Measurements from ENCODE around the gene BDH2. TPM values are rescaled to one million over a fixed set of nuclear protein-coding genes. Genes with fewer than 3 reads are reported as not detected.

The BDH2 gene
- total RNA-seq, 1 donor from 2014 or later: 72.7 TPM

DNA sequence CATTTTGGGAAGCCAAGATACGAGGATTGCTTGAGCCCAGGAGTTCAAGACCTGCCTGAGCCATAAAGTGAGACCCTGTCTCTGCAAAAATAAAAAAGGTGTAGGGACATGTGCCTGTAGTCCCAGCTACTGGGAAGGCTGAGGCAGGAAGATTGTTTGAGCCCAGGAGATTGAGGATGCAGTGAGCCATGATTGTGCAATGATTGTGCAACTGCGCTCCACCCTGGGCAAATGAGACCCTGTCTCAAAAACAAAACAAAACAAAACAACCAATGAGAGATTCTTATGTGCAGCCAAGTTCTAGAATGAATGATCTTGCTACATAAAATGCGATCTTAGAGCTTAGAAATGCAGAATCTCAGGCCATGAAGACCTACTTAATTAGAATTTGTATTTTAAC, 45.6 kb downstream of the BDH2 start:
- Mint-ChIP-seq H3K27me3 (no peaks in the 10 kb centered on the region), H3K4me3 (no peak overlapping the region), H3K4me1 (ENCODE audit: unreplicated experiment) (no peaks in the 10 kb centered on the region), H3K36me3 (no peaks in the 10 kb centered on the region), H3K9me3 (no peaks in the 10 kb centered on the region), H3K27ac (no peak overlapping the region)
- no peak for DNase-seq (ENCODE audit: extremely low spot score, unreplicated experiment)
- TF ChIP-seq, protein P1, sequence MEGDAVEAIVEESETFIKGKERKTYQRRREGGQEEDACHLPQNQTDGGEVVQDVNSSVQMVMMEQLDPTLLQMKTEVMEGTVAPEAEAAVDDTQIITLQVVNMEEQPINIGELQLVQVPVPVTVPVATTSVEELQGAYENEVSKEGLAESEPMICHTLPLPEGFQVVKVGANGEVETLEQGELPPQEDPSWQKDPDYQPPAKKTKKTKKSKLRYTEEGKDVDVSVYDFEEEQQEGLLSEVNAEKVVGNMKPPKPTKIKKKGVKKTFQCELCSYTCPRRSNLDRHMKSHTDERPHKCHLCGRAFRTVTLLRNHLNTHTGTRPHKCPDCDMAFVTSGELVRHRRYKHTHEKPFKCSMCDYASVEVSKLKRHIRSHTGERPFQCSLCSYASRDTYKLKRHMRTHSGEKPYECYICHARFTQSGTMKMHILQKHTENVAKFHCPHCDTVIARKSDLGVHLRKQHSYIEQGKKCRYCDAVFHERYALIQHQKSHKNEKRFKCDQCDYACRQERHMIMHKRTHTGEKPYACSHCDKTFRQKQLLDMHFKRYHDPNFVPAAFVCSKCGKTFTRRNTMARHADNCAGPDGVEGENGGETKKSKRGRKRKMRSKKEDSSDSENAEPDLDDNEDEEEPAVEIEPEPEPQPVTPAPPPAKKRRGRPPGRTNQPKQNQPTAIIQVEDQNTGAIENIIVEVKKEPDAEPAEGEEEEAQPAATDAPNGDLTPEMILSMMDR (conservative IDR thresholded peaks at IDR 0.05): no peak

DNA sequence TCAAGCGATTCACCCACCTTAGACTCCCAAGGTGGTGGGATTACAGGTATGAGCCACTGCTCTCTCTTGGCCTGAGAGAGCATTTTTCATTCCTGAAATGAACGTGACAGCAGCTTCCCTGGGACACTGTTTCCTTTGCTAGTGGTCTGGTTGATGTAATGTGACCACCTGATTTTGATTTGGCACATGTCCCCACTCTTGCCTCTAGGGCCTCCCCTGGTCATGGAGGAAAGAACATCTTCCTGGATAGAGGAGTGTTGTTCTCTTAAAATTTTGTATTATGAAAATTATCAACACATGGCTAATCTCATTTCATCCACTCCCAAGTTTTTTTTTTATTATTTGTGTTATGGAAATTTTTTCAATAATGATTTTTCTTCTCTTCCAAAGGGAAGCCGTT, 46.9 kb downstream of the BDH2 start:
- DNase-seq (ENCODE audit: extremely low spot score, unreplicated experiment): no peak
- Mint-ChIP-seq H3K4me1 (ENCODE audit: unreplicated experiment) (no peaks in the 10 kb centered on the region), H3K9me3 (no peaks in the 10 kb centered on the region), H3K27ac (no peak overlapping the region), H3K4me3 (no peak overlapping the region), H3K27me3 (no peaks in the 10 kb centered on the region), H3K36me3 (no peaks in the 10 kb centered on the region)
- TF ChIP-seq, protein P1 (conservative IDR thresholded peaks at IDR 0.05): no peak

DNA sequence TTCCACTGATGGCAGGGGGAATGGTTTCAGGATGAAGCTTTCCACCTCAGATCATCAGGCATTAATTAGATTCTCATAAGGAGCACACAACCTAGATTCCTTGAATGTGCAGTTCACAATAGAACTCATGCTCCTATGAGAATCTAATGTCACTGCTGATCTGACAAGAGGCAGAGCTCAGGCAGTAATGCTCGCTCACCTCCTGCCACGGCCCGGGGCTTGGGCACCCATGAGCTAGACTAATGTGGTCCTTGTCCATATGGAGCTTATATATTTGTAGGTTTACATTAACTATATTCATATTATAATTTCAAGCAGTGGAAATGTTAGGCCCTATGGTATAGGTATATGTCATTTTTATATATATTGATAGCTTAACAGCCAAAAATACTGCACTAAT, 47.5 kb downstream of the BDH2 start:
- Mint-ChIP-seq H3K27me3 (no peaks in the 10 kb centered on the region), H3K36me3 (no peaks in the 10 kb centered on the region), H3K4me1 (ENCODE audit: unreplicated experiment) (no peaks in the 10 kb centered on the region), H3K9me3 (no peaks in the 10 kb centered on the region), H3K27ac (no peak overlapping the region), H3K4me3 (no peak overlapping the region)
- no peak for DNase-seq (ENCODE audit: extremely low spot score, unreplicated experiment)
- TF ChIP-seq, protein P1 (conservative IDR thresholded peaks at IDR 0.05): no peak

DNA sequence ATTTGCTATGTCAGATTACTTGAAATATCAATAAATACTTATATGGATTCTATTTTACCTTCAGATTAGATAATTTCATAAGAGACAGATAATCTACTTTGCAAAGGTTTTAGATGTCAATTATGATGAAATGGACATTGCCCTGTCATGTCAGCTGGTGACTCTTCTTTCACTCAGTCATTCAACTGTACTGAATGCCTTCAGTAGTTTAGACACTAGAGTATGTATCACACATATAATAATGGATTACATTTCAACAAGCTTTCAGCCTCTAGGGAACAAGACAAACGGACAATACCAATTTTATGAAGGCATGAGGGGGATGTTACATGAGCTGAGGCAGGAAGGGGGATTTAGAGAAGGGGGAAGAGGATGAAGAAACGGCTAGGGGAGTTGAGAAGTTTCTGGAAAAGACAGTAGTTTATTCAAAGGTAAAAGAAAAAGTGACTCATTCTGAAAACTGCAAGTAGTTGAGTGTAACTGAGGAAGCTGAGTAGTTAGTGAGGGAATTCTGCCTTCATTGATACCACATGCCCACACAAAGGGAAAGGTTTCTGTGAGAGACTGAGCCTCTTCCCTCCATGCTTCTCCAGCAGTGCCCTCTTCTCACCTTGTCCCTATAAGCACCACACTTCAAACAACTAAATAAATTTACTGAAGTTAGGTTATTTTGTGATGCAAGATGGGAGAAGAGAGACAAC, 48.7 kb downstream of the BDH2 start:
- TF ChIP-seq, protein P1 (conservative IDR thresholded peaks at IDR 0.05): no peak
- no peak for DNase-seq (ENCODE audit: extremely low spot score, unreplicated experiment)
- H3K36me3 Mint-ChIP-seq: peaks cover 6% of the 10 kb centered on the region
- no peak overlapping the region for H3K27ac Mint-ChIP-seq
- H3K9me3 Mint-ChIP-seq: no peaks in the 10 kb centered on the region
- H3K27me3 Mint-ChIP-seq: peaks cover 3% of the 10 kb centered on the region
- no peaks in the 10 kb centered on the region for H3K4me1 Mint-ChIP-seq (ENCODE audit: unreplicated experiment)
- H3K4me3 Mint-ChIP-seq: no peak overlapping the region

DNA sequence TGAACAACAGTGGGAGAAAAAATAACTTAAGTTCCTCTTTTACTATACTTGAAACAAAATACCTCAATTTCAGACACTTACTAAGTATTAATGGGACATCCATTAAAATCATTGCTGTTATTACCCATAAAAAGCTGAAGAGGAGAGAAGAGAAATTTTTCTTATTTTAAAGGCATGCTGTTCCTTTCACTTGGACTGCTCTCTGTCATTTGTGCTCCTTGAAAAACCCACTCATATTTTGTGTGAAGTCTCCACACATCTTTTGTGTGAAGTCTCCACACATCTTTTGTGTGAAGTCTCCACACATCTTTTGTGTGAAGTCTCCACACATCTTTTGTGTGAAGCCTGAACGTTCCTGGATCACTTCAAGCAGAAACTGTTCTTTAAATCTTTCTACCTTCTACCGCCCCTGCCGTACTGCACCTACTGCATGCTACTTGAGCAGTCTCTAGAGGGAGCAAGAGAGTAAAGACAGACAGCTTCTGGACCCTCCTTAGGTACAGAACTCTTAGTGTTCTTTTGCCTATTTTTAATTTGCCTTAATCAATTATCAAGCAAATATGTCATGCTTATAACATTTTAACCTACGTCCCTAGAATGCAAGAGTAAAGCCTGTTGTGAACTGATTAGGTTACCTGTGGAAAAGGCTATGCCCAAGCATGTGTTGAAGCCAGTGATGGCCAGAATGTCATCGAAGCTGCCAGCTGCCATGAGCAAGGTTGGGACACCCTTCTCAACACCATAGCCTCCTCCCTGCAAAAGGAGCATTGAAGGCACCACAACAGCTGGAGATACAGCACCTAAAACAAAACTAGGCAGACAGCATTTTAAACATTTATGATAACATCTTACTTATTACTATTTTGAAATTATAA, 53.0 kb downstream of the BDH2 start:
- TF ChIP-seq, protein P1 (conservative IDR thresholded peaks at IDR 0.05): peak; percentile 78
- peaks cover 3% of the 10 kb centered on the region for H3K27me3 Mint-ChIP-seq
- H3K27ac Mint-ChIP-seq: no peak overlapping the region
- no peaks in the 10 kb centered on the region for H3K4me1 Mint-ChIP-seq (ENCODE audit: unreplicated experiment)
- no peaks in the 10 kb centered on the region for H3K9me3 Mint-ChIP-seq
- H3K36me3 Mint-ChIP-seq: peaks cover 6% of the 10 kb centered on the region
- no peak overlapping the region for H3K4me3 Mint-ChIP-seq
- no peak for DNase-seq (ENCODE audit: extremely low spot score, unreplicated experiment)
